HepG2 (cell line): ENCODE data around the gene SAMD4A. TPM values are rescaled to one million over a fixed set of nuclear protein-coding genes. Genes with fewer than 3 reads are reported as not detected.

ENCODE experiments used
- DZIP1 ChIP-seq: sonication (generic); formaldehyde crosslinking; IDR thresholded peaks from 2 replicates; pipeline ENCODE4 v1.5.0; 2020; ENCODE audit warnings: mild to moderate bottlenecking, missing genetic modification reagents
- FOXO4 ChIP-seq: sonication (generic); formaldehyde crosslinking; conservative IDR thresholded peaks from 2 replicates; pipeline ENCODE4 v1.8.1; 2023; ENCODE audit warnings: missing genetic modification reagents
- HDAC2 ChIP-seq: sonication (generic); formaldehyde crosslinking; IDR thresholded peaks from 2 replicates; pipeline ENCODE4 v1.4.0; 2020; ENCODE audit warnings: missing genetic modification reagents
- POGK ChIP-seq: sonication (generic); formaldehyde crosslinking; conservative IDR thresholded peaks from 2 replicates; pipeline ENCODE4 v1.8.0; 2022; ENCODE audit warnings: mild to moderate bottlenecking, moderate library complexity, missing genetic modification reagents
- PRDM4 ChIP-seq: sonication (generic); formaldehyde crosslinking; IDR thresholded peaks from 2 replicates; pipeline ENCODE4 v1.9.0; 2021; ENCODE audit warnings: missing genetic modification reagents, borderline replicate concordance
- RAD51 ChIP-seq: fragments of 450-650 bp; IDR thresholded peaks from 2 replicates; pipeline ENCODE4 v1.6.1; 2016; ENCODE audit warnings: borderline replicate concordance
- ZC3H13 ChIP-seq: sonication (generic); formaldehyde crosslinking; IDR thresholded peaks from 2 replicates; pipeline ENCODE4 v1.8.1; 2023; ENCODE audit warnings: mild to moderate bottlenecking, missing genetic modification reagents, moderate library complexity
- ZKSCAN1 ChIP-seq: fragments of 150-350 bp; IDR thresholded peaks from 2 replicates; pipeline ENCODE4 v1.6.1; 2014; ENCODE audit warnings: low read length
- ZNF235 ChIP-seq: sonication (generic); formaldehyde crosslinking; IDR thresholded peaks from 2 replicates; pipeline ENCODE4 v1.8.1; 2023; ENCODE audit warnings: mild to moderate bottlenecking, missing genetic modification reagents, borderline replicate concordance
- ZNF367 ChIP-seq: sonication (generic); formaldehyde crosslinking; IDR thresholded peaks from 2 replicates; pipeline ENCODE4 v1.4.0; 2020; ENCODE audit warnings: missing genetic modification reagents, borderline replicate concordance
- ZNF687 ChIP-seq: sonication (generic); formaldehyde crosslinking; IDR thresholded peaks from 2 replicates; pipeline ENCODE4 v1.5.1; 2020; ENCODE audit warnings: mild to moderate bottlenecking, missing genetic modification reagents, moderate library complexity
- ZNF691 ChIP-seq: sonication (generic); formaldehyde crosslinking; IDR thresholded peaks from 2 replicates; pipeline ENCODE4 v1.4.0; 2020; ENCODE audit warnings: missing genetic modification reagents, low read depth, mild to moderate bottlenecking, borderline replicate concordance
- polyA plus RNA-seq, 8 experiments: library from polyadenylated mRNA; depleted of rRNA in 3 of 8; stranded (reverse) in 7 of 8; unstranded in 1 of 8; fragments of >200 nt; fragmentation: Illumina TruSeq in 4 of 8; extraction: Trizol in 4 of 8; gene quantifications; 2 replicates each; pipeline versions ENCODE4 v1.2.1 to v1.2.3, GENCODE V29; 2011 to 2016; ENCODE audit warnings: low read depth in 4 of 8, missing spikeins in 1 of 8, mixed read lengths in 1 of 8; ENCODE audit not compliant: insufficient read depth in 1 of 8
- total RNA-seq, 5 experiments: library from RNA; depleted of rRNA; stranded (reverse); fragments of >200 nt; fragmentation: Illumina TruSeq; extraction: Trizol; gene quantifications; 2 replicates each; pipeline ENCODE4 v1.2.3, GENCODE V29; 2016; ENCODE audit warnings: low read depth in 1 of 5

SAMD4A gene
- total and polyA plus RNA-seq, 2 of the 13 experiments (the other 11 are each of a cell fraction or from before 2014, with no cell fraction given): 11.8 to 13.0 TPM

GRCh38 chr14:54773171-54774006 lies 206.5 kb downstream of the SAMD4A start (continued):
- TF ChIP-seq POGK (CRISPR knock-in tag): no peak
- TF ChIP-seq ZNF687: peak; percentile 38
- TF ChIP-seq ZNF367 (CRISPR knock-in tag): no peak
- no peak for TF ChIP-seq ZKSCAN1
- 0 out of 2 replicates have a peak, but pooled peaks have one; percentile 58 for TF ChIP-seq ZC3H13 (CRISPR knock-in tag)
- TF ChIP-seq ZNF235: no peak
- TF ChIP-seq FOXO4 (CRISPR knock-in tag): no peak
- TF ChIP-seq PRDM4 (CRISPR knock-in tag): no peak
- TF ChIP-seq ZNF691 (CRISPR knock-in tag): no peak
- no peak for TF ChIP-seq HDAC2 (CRISPR knock-in tag)
- TF ChIP-seq DZIP1: no peak
- no peak for TF ChIP-seq RAD51
